Vagina (tissue), 2 donors: Measurements from ENCODE around the gene PLAAT1.

Source experiments
- CTCF ChIP-seq, 3 experiments: fragments of 450-650 bp in 2 of 3; fragments of 200-600 bp in 1 of 3; sonication (generic) in 1 of 3; IDR thresholded peaks; one replicate each; pipeline ENCODE4 v1.5.1; 2017 to 2019; ENCODE audit warnings: antibody characterized with exemption in 3 of 3, mild to moderate bottlenecking in 2 of 3, moderate library complexity in 2 of 3
- POLR2A ChIP-seq, 2 donors: fragments of 450-650 bp; IDR thresholded peaks; one replicate each; pipeline ENCODE4 v1.6.1; 2017; ENCODE audit warnings: antibody characterized with exemption in 2 of 2, mild to moderate bottlenecking in 2 of 2, moderate library complexity in 2 of 2
- POLR2AphosphoS5 ChIP-seq, 2 donors: sonication (generic); formaldehyde crosslinking; IDR thresholded peaks; one replicate each; pipeline ENCODE4 v1.9.0; 2017; ENCODE audit warnings: antibody characterized with exemption in 2 of 2, mild to moderate bottlenecking in 2 of 2, low read depth in 1 of 2; ENCODE audit not compliant: insufficient read depth in 1 of 2

- TF ChIP-seq CTCF (IDR thresholded peaks at IDR 0.05), result no peak
- no peak for TF ChIP-seq POLR2A (IDR thresholded peaks at IDR 0.05)
- no peak for TF ChIP-seq POLR2AphosphoS5 (IDR thresholded peaks at IDR 0.05; ENCODE audit: insufficient read depth in 1 of 2, low read depth in 1 of 2)
Measured at GRCh38 chr3:193241716-193242115, 694 bp downstream of the PLAAT1 start.
